ENCODE measurements around the gene MAN1B1.

MAN1B1 gene

DNA sequence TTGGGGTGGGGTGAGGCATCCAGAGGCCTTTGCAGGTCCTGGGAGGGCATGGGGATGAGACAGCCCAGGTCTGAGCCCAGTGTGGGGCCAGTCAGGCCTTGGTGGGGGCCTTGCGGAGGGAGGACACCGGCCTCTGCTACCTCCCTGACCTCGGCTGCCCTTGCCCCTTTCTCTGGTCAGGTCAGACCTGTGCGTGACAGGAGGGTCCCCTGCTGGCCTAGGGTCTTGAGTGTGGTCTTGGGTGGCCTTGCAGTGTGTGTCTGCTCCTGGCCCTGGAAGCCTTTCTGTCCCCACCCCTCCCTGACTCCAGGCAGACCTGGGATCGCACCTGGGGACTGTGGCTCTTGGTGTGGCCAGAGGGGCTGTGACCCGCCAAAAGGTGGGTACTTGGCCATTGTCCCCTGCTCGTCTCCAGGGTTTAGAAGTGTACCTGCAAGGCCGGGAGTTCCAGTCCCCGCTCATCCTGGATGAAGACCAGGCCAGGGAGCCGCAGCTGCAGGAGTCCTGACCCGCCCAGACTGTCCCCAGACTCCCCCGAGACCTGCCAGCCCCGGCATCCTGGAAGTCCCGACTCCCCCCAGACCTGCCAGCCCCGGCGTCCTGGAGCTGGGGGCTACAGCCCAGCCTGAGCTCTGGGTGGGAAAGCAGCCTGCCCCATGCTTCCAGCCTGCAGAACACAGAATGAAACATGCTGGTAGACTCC is 4.4 kb upstream of the MAN1B1 start:
- ATAC-seq (ENCODE audit: low read depth) = no peak
- TF ChIP-seq, protein P1, sequence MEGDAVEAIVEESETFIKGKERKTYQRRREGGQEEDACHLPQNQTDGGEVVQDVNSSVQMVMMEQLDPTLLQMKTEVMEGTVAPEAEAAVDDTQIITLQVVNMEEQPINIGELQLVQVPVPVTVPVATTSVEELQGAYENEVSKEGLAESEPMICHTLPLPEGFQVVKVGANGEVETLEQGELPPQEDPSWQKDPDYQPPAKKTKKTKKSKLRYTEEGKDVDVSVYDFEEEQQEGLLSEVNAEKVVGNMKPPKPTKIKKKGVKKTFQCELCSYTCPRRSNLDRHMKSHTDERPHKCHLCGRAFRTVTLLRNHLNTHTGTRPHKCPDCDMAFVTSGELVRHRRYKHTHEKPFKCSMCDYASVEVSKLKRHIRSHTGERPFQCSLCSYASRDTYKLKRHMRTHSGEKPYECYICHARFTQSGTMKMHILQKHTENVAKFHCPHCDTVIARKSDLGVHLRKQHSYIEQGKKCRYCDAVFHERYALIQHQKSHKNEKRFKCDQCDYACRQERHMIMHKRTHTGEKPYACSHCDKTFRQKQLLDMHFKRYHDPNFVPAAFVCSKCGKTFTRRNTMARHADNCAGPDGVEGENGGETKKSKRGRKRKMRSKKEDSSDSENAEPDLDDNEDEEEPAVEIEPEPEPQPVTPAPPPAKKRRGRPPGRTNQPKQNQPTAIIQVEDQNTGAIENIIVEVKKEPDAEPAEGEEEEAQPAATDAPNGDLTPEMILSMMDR (IDR thresholded peaks at IDR 0.05; ENCODE audit: poor library complexity, severe bottlenecking) = no peak
- no peaks in the 10 kb centered on the region for H3K27me3 ChIP-seq (ENCODE audit: insufficient read depth, poor library complexity, severe bottlenecking)
- H3K4me3 ChIP-seq (ENCODE audit: severe bottlenecking) = no peak overlapping the region
- H3K36me3 ChIP-seq (ENCODE audit: low read depth) = peaks cover 12% of the 10 kb centered on the region; the same call in 1 of the 2 replicates
- no peaks in the 10 kb centered on the region for H3K9me3 ChIP-seq (ENCODE audit: severe bottlenecking)
- peaks cover 24% of the 10 kb centered on the region for H3K4me1 ChIP-seq (ENCODE audit: insufficient read depth, poor library complexity, severe bottlenecking)
- DNase-seq (ENCODE audit: low spot score) = no peak
- no peak overlapping the region for H3K27ac ChIP-seq (ENCODE audit: poor library complexity, severe bottlenecking)

- H3K9me3 ChIP-seq (ENCODE audit: severe bottlenecking) = no peaks in the 10 kb centered on the region
- peaks cover 28% of the 10 kb centered on the region for H3K4me1 ChIP-seq (ENCODE audit: insufficient read depth, poor library complexity, severe bottlenecking)
- H3K27me3 ChIP-seq (ENCODE audit: insufficient read depth, poor library complexity, severe bottlenecking) = no peaks in the 10 kb centered on the region
- ATAC-seq (ENCODE audit: low read depth) (no peak), DNase-seq (ENCODE audit: low spot score) (no peak)
- H3K27ac ChIP-seq (ENCODE audit: poor library complexity, severe bottlenecking) = peak overlapping the region; percentile 83
- no peak overlapping the region for H3K4me3 ChIP-seq (ENCODE audit: severe bottlenecking)
- H3K36me3 ChIP-seq (ENCODE audit: low read depth) = peaks cover 12% of the 10 kb centered on the region; the same call in 1 of the 2 replicates
- TF ChIP-seq, protein P1 (IDR thresholded peaks at IDR 0.05; ENCODE audit: poor library complexity, severe bottlenecking) = no peak
Observed at GRCh38 chr9:137082925-137083290, 3.9 kb upstream of the MAN1B1 start.

DNA sequence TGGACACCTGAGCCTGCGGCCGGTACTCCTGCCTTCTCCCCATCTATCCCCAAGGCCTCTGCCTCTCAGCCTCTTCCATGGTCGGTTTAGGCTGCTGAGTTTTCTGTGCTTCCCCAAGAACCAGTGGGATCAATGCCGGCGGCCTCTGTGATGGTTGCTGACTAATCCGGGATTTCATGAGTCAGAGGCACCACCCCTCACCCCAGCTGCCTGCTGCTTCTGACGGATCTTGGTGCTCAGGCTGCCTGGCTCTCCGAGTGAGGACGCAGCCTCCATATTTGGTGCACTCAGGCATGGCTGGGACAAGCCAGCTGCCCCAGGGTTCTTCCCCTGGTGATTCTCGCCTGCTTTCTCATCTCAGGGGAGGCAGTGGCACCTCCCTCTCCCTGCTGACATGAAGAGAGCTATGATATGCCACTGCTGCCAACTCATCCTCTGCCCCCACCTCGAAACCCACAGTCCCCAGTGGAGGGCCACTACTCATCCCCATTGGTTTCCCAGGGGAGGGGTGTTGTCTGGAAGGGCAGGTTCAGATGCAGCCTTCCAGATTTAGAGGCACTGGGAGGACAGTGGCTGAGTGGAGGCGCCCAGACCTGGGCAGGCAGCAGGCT is 3.3 kb upstream of the MAN1B1 start:
- ATAC-seq (ENCODE audit: low read depth) (peak; percentile 61), DNase-seq (ENCODE audit: low spot score) (peak; percentile 96)
- peak overlapping the region; percentile 83 for H3K27ac ChIP-seq (ENCODE audit: poor library complexity, severe bottlenecking)
- H3K4me1 ChIP-seq (ENCODE audit: insufficient read depth, poor library complexity, severe bottlenecking) = peaks cover 30% of the 10 kb centered on the region
- H3K36me3 ChIP-seq (ENCODE audit: low read depth) = peaks cover 15% of the 10 kb centered on the region
- H3K4me3 ChIP-seq (ENCODE audit: severe bottlenecking) = no peak overlapping the region
- TF ChIP-seq, protein P1 (IDR thresholded peaks at IDR 0.05; ENCODE audit: poor library complexity, severe bottlenecking) = no peak
- no peaks in the 10 kb centered on the region for H3K27me3 ChIP-seq (ENCODE audit: insufficient read depth, poor library complexity, severe bottlenecking)
- no peaks in the 10 kb centered on the region for H3K9me3 ChIP-seq (ENCODE audit: severe bottlenecking)

DNA sequence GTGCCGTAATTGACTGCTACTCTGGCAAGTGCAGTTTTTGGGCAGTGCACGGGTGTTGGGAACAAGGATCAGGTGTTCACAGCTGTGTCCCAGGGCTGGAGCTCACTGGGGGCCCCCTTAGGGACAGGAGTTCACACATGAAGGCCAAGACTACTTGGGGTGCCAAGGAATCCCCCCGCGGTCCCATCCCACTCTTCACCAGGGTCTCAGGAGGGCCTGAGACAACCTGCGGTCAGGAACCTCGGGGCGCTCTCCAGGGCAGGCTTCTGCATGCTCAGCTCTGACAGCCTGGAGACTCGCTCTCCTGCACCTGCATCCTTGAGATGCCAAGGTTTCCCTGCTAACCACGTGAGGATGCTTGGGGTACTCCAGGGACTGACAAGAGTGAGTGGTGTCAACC is 2.3 kb upstream of the MAN1B1 start:
- DNase-seq (ENCODE audit: low spot score) (no peak), ATAC-seq (ENCODE audit: low read depth) (no peak)
- peaks cover 16% of the 10 kb centered on the region for H3K36me3 ChIP-seq (ENCODE audit: low read depth)
- H3K27me3 ChIP-seq (ENCODE audit: insufficient read depth, poor library complexity, severe bottlenecking) = no peaks in the 10 kb centered on the region
- peak overlapping the region; percentile 83 for H3K27ac ChIP-seq (ENCODE audit: poor library complexity, severe bottlenecking)
- H3K4me3 ChIP-seq (ENCODE audit: severe bottlenecking) = no peak overlapping the region
- TF ChIP-seq, protein P1 (IDR thresholded peaks at IDR 0.05; ENCODE audit: poor library complexity, severe bottlenecking) = no peak
- H3K9me3 ChIP-seq (ENCODE audit: severe bottlenecking) = no peaks in the 10 kb centered on the region
- H3K4me1 ChIP-seq (ENCODE audit: insufficient read depth, poor library complexity, severe bottlenecking) = peaks cover 30% of the 10 kb centered on the region
